Measurements from ENCODE around the gene TGFB1. TPM values are rescaled to one million over a fixed set of nuclear protein-coding genes. Genes with fewer than 3 reads are reported as not detected.

The TGFB1 gene
- total RNA-seq, 1 donor from 2014 or later = 193 TPM

DNA sequence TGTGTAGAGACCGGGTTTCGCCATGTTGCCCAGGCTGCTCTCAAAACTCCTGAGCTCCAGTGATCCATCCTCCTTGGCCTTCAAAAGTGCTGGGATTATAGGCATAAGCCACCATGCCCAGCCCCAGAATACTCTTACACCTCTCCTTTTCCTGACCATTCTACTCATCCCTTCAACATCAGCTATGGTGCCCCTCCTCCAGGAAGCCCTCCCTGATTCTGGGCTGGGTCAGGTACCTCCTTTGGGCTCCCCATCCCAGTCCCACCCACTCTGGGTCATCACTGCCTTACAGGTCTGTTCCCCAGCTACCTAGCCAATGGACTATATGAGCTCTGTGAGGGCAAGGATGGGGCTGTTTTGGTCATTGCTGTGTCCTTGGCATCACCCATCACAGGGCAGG, 9.6 kb downstream of the TGFB1 start:
- Mint-ChIP-seq H3K9me3 (ENCODE audit: unreplicated experiment) (no peaks in the 10 kb centered on the region), H3K4me3 (ENCODE audit: unreplicated experiment) (peak overlapping the region; percentile 73), H3K4me1 (ENCODE audit: unreplicated experiment) (peaks cover 4% of the 10 kb centered on the region), H3K36me3 (ENCODE audit: low read depth, unreplicated experiment) (peaks cover 40% of the 10 kb centered on the region), H3K27me3 (ENCODE audit: unreplicated experiment) (peaks cover 8% of the 10 kb centered on the region), H3K27ac (ENCODE audit: unreplicated experiment) (peak overlapping the region; percentile 48)
- TF ChIP-seq, protein P1, sequence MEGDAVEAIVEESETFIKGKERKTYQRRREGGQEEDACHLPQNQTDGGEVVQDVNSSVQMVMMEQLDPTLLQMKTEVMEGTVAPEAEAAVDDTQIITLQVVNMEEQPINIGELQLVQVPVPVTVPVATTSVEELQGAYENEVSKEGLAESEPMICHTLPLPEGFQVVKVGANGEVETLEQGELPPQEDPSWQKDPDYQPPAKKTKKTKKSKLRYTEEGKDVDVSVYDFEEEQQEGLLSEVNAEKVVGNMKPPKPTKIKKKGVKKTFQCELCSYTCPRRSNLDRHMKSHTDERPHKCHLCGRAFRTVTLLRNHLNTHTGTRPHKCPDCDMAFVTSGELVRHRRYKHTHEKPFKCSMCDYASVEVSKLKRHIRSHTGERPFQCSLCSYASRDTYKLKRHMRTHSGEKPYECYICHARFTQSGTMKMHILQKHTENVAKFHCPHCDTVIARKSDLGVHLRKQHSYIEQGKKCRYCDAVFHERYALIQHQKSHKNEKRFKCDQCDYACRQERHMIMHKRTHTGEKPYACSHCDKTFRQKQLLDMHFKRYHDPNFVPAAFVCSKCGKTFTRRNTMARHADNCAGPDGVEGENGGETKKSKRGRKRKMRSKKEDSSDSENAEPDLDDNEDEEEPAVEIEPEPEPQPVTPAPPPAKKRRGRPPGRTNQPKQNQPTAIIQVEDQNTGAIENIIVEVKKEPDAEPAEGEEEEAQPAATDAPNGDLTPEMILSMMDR (IDR thresholded peaks at IDR 0.05; ENCODE audit: unreplicated experiment) = no peak
- no peak for DNase-seq (ENCODE audit: low spot score)

DNA sequence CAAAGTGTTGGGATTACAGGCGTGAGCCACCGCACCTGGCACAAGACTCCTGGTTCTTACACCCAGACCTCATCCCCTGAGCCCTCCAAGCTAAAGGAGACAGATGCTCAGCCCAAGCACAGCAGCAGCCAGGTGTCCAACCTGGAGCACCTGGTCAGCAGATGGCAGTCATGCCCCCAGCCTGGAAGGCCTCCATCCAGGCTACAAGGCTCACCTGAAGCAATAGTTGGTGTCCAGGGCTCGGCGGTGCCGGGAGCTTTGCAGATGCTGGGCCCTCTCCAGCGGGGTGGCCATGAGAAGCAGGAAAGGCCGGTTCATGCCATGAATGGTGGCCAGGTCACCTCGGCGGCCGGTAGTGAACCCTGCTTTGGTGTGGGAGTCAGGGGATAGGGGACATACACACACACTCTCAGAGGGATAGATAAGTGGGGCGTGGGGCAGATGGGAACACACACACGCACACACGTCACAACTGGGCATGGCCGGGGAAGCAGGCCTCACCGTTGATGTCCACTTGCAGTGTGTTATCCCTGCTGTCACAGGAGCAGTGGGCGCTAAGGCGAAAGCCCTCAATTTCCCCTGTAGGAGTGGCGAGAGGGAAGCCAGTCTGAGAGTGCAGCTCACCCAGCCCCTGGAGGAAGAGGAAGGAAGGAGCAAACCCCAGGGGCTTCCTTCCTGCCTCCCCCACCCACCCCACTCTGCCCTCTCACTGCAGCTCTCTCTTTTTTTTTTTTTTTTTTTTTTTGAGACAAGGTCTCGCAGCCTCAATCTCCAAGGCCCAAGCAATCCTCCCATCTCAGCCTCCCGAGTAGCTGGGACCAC, 11.8 kb downstream of the TGFB1 start:
- Mint-ChIP-seq H3K4me1 (ENCODE audit: unreplicated experiment) (no peaks in the 10 kb centered on the region), H3K9me3 (ENCODE audit: unreplicated experiment) (no peaks in the 10 kb centered on the region), H3K4me3 (ENCODE audit: unreplicated experiment) (no peak overlapping the region), H3K27ac (ENCODE audit: unreplicated experiment) (no peak overlapping the region), H3K36me3 (ENCODE audit: low read depth, unreplicated experiment) (peaks cover 37% of the 10 kb centered on the region), H3K27me3 (ENCODE audit: unreplicated experiment) (peaks cover 8% of the 10 kb centered on the region)
- TF ChIP-seq, protein P1 (IDR thresholded peaks at IDR 0.05; ENCODE audit: unreplicated experiment) = no peak
- no peak for DNase-seq (ENCODE audit: low spot score)

- no peak for DNase-seq (ENCODE audit: low spot score)
- peaks cover 8% of the 10 kb centered on the region for H3K27me3 Mint-ChIP-seq (ENCODE audit: unreplicated experiment)
- peaks cover 33% of the 10 kb centered on the region for H3K36me3 Mint-ChIP-seq (ENCODE audit: low read depth, unreplicated experiment)
- H3K4me1 Mint-ChIP-seq (ENCODE audit: unreplicated experiment) = no peaks in the 10 kb centered on the region
- no peaks in the 10 kb centered on the region for H3K9me3 Mint-ChIP-seq (ENCODE audit: unreplicated experiment)
- no peak overlapping the region for H3K27ac Mint-ChIP-seq (ENCODE audit: unreplicated experiment)
- H3K4me3 Mint-ChIP-seq (ENCODE audit: unreplicated experiment) = peak overlapping the region; percentile 67
- TF ChIP-seq, protein P1 (IDR thresholded peaks at IDR 0.05; ENCODE audit: unreplicated experiment) = no peak
Observed at GRCh38 chr19:41339936-41340335, 13.8 kb downstream of the TGFB1 start.

DNA sequence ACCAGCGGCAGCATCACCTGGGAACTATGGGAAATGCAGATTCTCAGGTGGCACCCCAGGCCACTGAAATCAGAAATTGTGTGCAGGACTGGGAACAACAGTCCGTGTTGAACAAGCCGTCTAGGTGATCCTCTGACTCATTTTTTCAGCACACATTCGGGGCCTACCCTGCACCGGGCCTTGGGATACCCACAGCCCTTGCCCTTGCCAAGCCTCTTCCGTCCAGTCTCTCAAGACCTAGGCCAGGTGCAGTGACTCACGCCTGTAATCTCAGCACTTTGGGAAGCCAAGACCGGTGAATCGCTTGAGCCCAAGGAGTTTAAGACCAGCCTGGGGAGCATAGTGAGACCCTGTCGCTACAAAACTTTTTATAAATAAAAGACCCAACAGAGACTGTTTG, 18.3 kb downstream of the TGFB1 start:
- DNase-seq (ENCODE audit: low spot score) = no peak
- H3K4me1 Mint-ChIP-seq (ENCODE audit: unreplicated experiment) = peaks cover 19% of the 10 kb centered on the region
- peaks cover 39% of the 10 kb centered on the region for H3K36me3 Mint-ChIP-seq (ENCODE audit: low read depth, unreplicated experiment)
- H3K9me3 Mint-ChIP-seq (ENCODE audit: unreplicated experiment) = no peaks in the 10 kb centered on the region
- TF ChIP-seq, protein P1 (IDR thresholded peaks at IDR 0.05; ENCODE audit: unreplicated experiment) = no peak
- no peak overlapping the region for H3K4me3 Mint-ChIP-seq (ENCODE audit: unreplicated experiment)
- H3K27me3 Mint-ChIP-seq (ENCODE audit: unreplicated experiment) = peaks cover 6% of the 10 kb centered on the region
- no peak overlapping the region for H3K27ac Mint-ChIP-seq (ENCODE audit: unreplicated experiment)

GRCh38 chr19:41334793-41335192, 18.9 kb downstream of the TGFB1 start:
- TF ChIP-seq, protein P1 (IDR thresholded peaks at IDR 0.05; ENCODE audit: unreplicated experiment) = no peak
- Mint-ChIP-seq H3K4me3 (ENCODE audit: unreplicated experiment) (peak overlapping the region; percentile 51), H3K27me3 (ENCODE audit: unreplicated experiment) (peaks cover 6% of the 10 kb centered on the region), H3K27ac (ENCODE audit: unreplicated experiment) (peak overlapping the region; percentile 77), H3K36me3 (ENCODE audit: low read depth, unreplicated experiment) (peaks cover 39% of the 10 kb centered on the region), H3K4me1 (ENCODE audit: unreplicated experiment) (peaks cover 20% of the 10 kb centered on the region), H3K9me3 (ENCODE audit: unreplicated experiment) (no peaks in the 10 kb centered on the region)
- DNase-seq (ENCODE audit: low spot score) = no peak
